GM12891 (cell line): Measurements from ENCODE around the gene ZNF211.

Experiments
- DNase-seq: peaks from one replicate; pipeline ENCODE4 v3.0.0; 2011; ENCODE audit warnings: low spot score; ENCODE audit not compliant: insufficient read length
- FAIRE-seq: peaks from 2 replicates; lab custom pipeline; 2011; peaks lifted over from hg19 to GRCh38; lab: Jason Lieb, UNC
- PAX5 ChIP-seq: IDR thresholded peaks from 2 replicates; pipeline ENCODE4 v1.6.1; 2011; ENCODE audit warnings: low read length, moderate library complexity, mild to moderate bottlenecking; ENCODE audit not compliant: insufficient read depth, severe bottlenecking
- POLR2A ChIP-seq: IDR thresholded peaks from 2 replicates; pipeline ENCODE4 v1.6.1; 2011; ENCODE audit warnings: low read depth, low read length, control low read depth
- POLR2AphosphoS5 ChIP-seq: IDR thresholded peaks from 2 replicates; pipeline ENCODE4 v1.6.1; 2011; ENCODE audit warnings: low read depth, low read length, control low read depth
- POU2F2 ChIP-seq: IDR thresholded peaks from 2 replicates; pipeline ENCODE4 v1.6.1; 2011; ENCODE audit warnings: low read depth, mild to moderate bottlenecking, control low read depth, low read length, moderate library complexity
- SPI1 ChIP-seq: IDR thresholded peaks from 2 replicates; pipeline ENCODE4 v1.6.1; 2011; ENCODE audit warnings: low read depth, low read length, control low read depth
- TAF1 ChIP-seq: IDR thresholded peaks from 2 replicates; pipeline ENCODE4 v1.6.1; 2011; ENCODE audit warnings: low read depth, low read length, control low read depth

ZNF211 gene

DNA sequence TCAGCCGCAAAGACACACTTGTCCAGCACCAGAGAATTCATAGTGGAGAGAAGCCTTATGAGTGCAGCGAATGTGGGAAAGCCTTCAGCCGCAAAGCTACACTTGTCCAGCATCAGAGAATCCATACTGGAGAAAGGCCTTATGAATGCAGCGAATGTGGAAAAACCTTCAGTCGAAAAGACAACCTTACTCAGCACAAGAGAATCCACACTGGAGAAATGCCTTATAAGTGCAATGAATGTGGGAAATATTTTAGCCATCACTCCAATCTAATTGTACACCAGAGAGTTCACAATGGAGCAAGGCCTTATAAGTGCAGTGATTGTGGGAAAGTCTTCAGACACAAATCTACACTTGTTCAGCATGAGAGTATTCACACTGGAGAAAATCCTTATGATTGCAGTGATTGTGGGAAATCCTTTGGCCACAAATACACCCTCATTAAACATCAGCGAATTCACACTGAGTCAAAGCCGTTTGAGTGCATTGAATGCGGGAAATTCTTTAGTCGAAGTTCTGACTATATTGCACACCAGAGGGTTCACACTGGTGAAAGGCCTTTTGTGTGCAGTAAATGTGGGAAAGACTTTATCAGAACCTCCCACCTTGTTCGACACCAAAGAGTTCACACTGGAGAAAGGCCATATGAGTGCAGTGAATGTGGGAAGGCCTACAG, 12.2 kb upstream of the ZNF211 start:
- no peak for FAIRE-seq
- no peak for DNase-seq
- TF ChIP-seq SPI1 = no peak
- no peak for TF ChIP-seq POLR2A
- 0 out of 2 replicates have a peak, but pooled peaks have one; percentile 38 for TF ChIP-seq POLR2AphosphoS5

DNA sequence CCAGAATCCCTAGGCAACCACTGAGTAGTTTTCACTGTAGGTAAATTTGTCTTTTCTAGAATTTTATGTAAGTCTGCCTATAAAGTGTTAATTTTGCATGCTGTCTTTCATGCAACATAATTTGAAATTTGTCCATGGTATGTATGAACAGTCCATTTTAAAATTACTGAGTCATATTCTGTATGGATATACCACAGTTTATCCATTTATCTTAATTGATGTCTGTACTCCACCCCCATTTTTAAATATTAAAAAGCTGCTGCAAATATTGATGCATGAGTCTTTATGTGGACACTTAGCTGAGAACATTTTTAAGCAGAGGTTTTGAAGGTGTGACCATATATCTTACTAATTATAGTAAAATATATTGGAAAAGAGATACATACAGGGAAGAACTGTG, 9.9 kb upstream of the ZNF211 start:
- TF ChIP-seq SPI1 = no peak
- no peak for TF ChIP-seq POU2F2
- TF ChIP-seq PAX5 = no peak
- DNase-seq = no peak
- FAIRE-seq = no peak

DNA sequence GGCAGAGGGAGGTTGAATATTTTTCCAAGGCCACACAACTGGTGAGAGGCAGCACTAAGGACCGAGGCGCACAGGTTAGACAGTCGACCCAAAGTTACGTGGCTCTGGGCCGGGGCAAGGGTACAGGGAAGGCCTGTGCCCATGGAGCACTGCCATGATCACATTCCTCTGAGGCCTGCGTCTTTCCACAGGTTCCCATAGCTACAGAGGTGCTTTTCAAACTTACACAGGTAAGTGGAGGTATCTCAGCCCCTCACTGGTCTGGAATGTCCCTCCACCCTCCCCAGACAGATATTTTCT, 814 bp downstream of the ZNF211 start:
- no peak for FAIRE-seq
- DNase-seq = no peak
- TF ChIP-seq POLR2AphosphoS5 = no peak
- no peak for TF ChIP-seq TAF1
- no peak for TF ChIP-seq PAX5
- no peak for TF ChIP-seq POU2F2
- TF ChIP-seq SPI1 = no peak

DNA sequence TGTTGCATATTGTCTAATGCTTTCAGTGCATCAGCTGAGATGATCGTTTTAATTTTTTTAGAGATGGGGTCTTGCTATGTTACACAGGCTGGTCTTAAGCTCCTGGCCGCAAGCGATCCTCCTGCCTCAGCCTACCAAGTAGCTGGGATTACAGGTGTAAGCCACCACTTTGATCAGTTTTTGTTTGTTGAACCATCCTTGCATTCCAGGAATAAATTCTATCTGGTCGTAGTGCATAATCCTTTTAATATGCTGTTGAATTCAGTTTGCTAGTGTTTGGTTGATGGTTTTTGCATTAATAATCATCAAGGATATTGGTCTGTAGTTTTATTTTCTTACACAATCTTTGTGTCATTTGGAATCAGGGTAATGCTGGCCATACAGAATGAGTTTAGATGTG, 4.4 kb downstream of the ZNF211 start:
- FAIRE-seq (no peak), DNase-seq (no peak)
- TF ChIP-seq SPI1 (no peak), POLR2AphosphoS5 (no peak), POU2F2 (no peak), POLR2A (no peak), PAX5 (no peak), TAF1 (no peak)

DNA sequence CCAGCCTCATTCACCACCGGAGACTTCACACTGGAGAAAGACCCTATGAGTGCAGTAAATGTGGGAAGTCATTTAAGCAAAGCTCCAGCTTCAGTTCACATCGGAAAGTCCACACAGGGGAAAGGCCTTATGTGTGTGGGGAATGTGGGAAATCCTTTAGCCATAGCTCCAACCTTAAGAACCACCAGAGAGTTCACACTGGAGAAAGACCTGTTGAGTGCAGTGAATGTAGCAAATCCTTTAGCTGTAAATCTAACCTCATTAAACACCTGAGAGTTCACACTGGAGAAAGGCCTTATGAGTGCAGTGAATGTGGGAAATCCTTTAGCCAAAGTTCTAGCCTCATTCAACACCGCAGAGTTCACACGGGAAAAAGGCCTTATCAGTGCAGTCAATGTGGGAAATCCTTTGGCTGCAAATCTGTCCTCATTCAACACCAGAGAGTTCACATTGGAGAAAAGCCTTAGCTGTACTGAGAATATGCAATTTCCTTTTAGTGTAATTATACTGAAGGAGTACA, 8.8 kb downstream of the ZNF211 start:
- DNase-seq (no peak), FAIRE-seq (no peak)
- no peak for TF ChIP-seq TAF1
- no peak for TF ChIP-seq POU2F2
- no peak for TF ChIP-seq PAX5
- no peak for TF ChIP-seq SPI1
- no peak for TF ChIP-seq POLR2A
- no peak for TF ChIP-seq POLR2AphosphoS5

DNA sequence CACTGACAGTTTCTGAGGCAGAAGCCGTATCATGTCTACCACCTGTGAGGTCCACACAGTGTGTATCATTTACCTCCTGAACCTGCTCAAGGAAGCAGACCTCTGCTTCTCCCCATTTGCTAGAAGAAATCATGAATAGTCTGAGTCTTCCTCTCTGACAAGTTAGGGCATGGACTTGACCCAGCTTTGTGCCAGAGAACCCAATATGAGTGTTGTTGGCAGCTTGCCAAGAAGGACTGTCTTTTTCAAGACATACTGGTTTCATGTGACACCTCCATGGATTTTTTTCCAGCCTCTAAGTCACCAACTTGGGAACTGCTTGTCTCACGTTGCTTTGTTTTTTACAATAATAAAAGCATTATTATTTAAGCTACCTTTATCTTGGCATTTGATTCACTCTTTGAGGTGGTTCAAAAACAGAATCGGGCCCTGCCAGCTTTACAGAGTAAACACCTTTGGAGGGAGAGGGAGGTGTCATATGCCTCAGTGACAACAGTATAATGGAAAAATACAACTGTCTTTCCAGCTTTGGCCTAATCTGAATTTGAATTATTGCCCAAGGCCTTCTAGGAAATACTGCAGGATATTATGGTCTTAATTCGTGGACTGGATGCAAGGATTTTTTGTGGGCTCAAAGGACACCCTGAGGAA, 9.6 kb downstream of the ZNF211 start:
- DNase-seq (no peak), FAIRE-seq (no peak)
- TF ChIP-seq POLR2A (no peak), PAX5 (no peak), POU2F2 (no peak), SPI1 (no peak), TAF1 (no peak), POLR2AphosphoS5 (no peak)

DNA sequence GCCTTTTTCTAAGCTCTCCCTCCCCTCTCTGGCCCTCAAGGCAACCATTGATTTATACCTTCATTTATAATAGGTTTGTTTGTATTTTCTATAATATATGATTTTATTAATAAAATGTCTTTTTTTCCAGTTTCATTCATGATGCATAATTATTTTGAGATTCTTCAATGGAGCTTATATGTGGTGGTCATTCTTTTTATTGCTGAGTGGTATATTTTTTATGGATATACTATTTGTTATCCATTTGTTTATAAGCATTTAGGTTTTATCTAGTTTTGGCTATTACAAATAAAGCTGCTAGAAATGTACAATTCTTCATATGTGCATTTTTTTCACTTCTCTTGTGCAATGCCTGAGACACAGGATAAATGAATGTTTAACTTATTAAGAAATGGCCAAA, 10.8 kb downstream of the ZNF211 start:
- TF ChIP-seq PAX5 (no peak), POU2F2 (no peak), TAF1 (no peak), POLR2A (no peak), SPI1 (no peak), POLR2AphosphoS5 (no peak)
- no peak for DNase-seq
- no peak for FAIRE-seq

DNA sequence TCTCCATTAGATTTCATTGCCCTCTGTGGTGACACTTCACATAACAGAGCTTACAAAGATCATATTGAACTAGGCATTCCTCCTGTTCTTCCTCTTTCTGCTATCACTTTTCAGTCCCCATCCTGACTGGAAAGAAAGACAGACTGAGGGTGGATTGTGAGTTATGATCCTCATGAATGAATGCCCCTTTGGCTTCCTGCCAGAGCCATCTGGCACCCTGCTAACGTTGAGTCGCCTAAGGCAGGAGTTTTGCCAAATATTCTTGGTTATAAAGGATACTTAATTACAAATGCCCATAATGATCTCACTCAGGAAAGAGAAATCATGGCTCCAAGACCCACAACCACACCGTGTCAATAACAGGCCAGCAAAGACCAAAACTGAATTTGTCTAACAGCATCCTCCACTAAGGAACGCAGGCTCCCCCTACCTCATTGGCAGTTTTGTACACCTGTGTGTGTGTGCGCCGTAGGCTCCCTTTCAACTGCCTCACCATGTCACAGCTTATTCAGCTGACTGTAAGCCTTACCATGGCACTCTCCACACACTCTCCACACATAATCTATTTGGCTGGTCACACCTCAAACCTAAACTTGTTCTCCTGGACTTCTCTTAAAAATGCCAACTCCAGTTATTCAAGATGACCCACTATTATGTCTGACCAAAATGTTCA, 15.5 kb downstream of the ZNF211 start:
- no peak for DNase-seq
- TF ChIP-seq POU2F2 (no peak), PAX5 (no peak), TAF1 (no peak)
- no peak for FAIRE-seq

DNA sequence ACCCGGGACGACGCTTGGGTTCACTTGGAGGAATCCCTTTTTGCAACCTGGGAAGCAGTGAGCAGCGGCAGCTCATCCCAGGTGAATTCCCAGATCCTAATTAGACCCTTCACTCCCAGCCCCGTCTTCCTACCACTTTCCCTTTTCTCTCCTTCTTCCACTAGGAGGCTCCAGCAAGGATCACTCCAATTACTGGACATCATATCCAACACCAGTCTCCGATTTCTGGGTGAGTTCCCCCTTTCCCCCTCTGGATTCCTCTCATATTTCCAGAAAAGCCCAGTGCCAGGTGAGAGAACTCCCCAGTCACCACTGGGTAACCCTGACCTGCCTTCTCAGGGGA, 18.7 kb downstream of the ZNF211 start:
- FAIRE-seq (no peak), DNase-seq (no peak)
- TF ChIP-seq POLR2AphosphoS5 (no peak), SPI1 (no peak), TAF1 (no peak), PAX5 (no peak), POLR2A (no peak), POU2F2 (no peak)
